Neutrophil (primary cell): Measurements from ENCODE around the gene MAG.
"Not testable (repeated sequence)": the region's sequence is repeated elsewhere in the genome, so short reads cannot be mapped to it uniquely, and the experiment has no call there.

Source experiments
- H3K27ac ChIP-seq: fragments of 200-600 bp; sonication (generic); 2 replicates; pipeline ENCODE4 v1.5.1; 2016; ENCODE audit warnings: mild to moderate bottlenecking, moderate library complexity
- H3K27me3 ChIP-seq: fragments of 200-600 bp; sonication (generic); 2 replicates; pipeline ENCODE4 v1.6.0; 2016; ENCODE audit warnings: mild to moderate bottlenecking
- H3K36me3 ChIP-seq: fragments of 200-600 bp; sonication (generic); 2 replicates; pipeline ENCODE4 v1.5.1; 2017
- H3K4me1 ChIP-seq, 2 experiments: fragments of 200-600 bp in 1 of 2; sonication (generic) in 1 of 2; 1 replicate in 1 of 2; 2 replicates in 1 of 2; pipeline versions ENCODE4 v1.5.1 to v1.6.1; 2013 to 2016; ENCODE audit warnings: low read depth in 1 of 2, low read length in 1 of 2, mild to moderate bottlenecking in 1 of 2, moderate library complexity in 1 of 2; ENCODE audit not compliant: control insufficient read depth in 1 of 2, insufficient read depth in 1 of 2
- H3K4me3 ChIP-seq, 2 experiments: fragments of 200-600 bp in 1 of 2; sonication (generic) in 1 of 2; 1 replicate in 1 of 2; 2 replicates in 1 of 2; pipeline ENCODE4 v1.5.1; 2013 to 2016; ENCODE audit warnings: low read depth in 1 of 2, low read length in 1 of 2, mild to moderate bottlenecking in 1 of 2, moderate library complexity in 1 of 2
- H3K9me3 ChIP-seq: fragments of 200-600 bp; sonication (generic); 2 replicates; pipeline ENCODE4 v1.5.1; 2016
- CTCF ChIP-seq: fragments of 200-600 bp; sonication (generic); IDR thresholded peaks from 2 replicates; pipeline ENCODE4 v1.5.1; 2016; ENCODE audit warnings: antibody characterized with exemption

The MAG gene

GRCh38 chr19:35279374-35279773, 12.6 kb upstream of the MAG start:
- no peaks in the 10 kb centered on the region for H3K9me3 ChIP-seq
- peaks cover 53% of the 10 kb centered on the region for H3K36me3 ChIP-seq
- no peak for TF ChIP-seq CTCF
- H3K4me1 ChIP-seq = no peaks in the 10 kb centered on the region
- no peak overlapping the region for H3K27ac ChIP-seq
- H3K4me3 ChIP-seq = no peak overlapping the region
- H3K27me3 ChIP-seq = peaks cover 29% of the 10 kb centered on the region

- no peak for TF ChIP-seq CTCF
- Histone ChIP-seq H3K9me3 (no peaks in the 10 kb centered on the region), H3K36me3 (peaks cover 45% of the 10 kb centered on the region), H3K4me3 (no peak overlapping the region), H3K4me1 (no peaks in the 10 kb centered on the region), H3K27me3 (peaks cover 34% of the 10 kb centered on the region), H3K27ac (no peak overlapping the region)
Measured at GRCh38 chr19:35279985-35280821, 11.8 kb upstream of the MAG start.

- no peak for TF ChIP-seq CTCF
- Histone ChIP-seq H3K4me1 (no peaks in the 10 kb centered on the region), H3K27ac (no peak overlapping the region), H3K9me3 (no peaks in the 10 kb centered on the region), H3K27me3 (peaks cover 34% of the 10 kb centered on the region), H3K36me3 (peaks cover 40% of the 10 kb centered on the region), H3K4me3 (no peak overlapping the region)
Measured at GRCh38 chr19:35281303-35281702, 10.7 kb upstream of the MAG start.

GRCh38 chr19:35284153-35285094, 7.5 kb upstream of the MAG start:
- Histone ChIP-seq H3K27ac (no peak overlapping the region), H3K4me1 (no peaks in the 10 kb centered on the region), H3K9me3 (no peaks in the 10 kb centered on the region), H3K36me3 (peaks cover 8% of the 10 kb centered on the region), H3K27me3 (peaks cover 34% of the 10 kb centered on the region), H3K4me3 (no peak overlapping the region)
- no peak for TF ChIP-seq CTCF

- Histone ChIP-seq H3K4me3 (no peak overlapping the region), H3K9me3 (no peaks in the 10 kb centered on the region), H3K27me3 (peaks cover 34% of the 10 kb centered on the region), H3K4me1 (no peaks in the 10 kb centered on the region), H3K27ac (no peak overlapping the region), H3K36me3 (peaks cover 2% of the 10 kb centered on the region)
- TF ChIP-seq CTCF = no peak
Measured at GRCh38 chr19:35285095-35285449, 6.9 kb upstream of the MAG start.

- not testable (repeated sequence) for H3K27ac ChIP-seq, H3K4me1 ChIP-seq, H3K4me3 ChIP-seq, H3K36me3 ChIP-seq, H3K9me3 ChIP-seq
- peaks cover 34% of the 10 kb centered on the region for H3K27me3 ChIP-seq
Measured at GRCh38 chr19:35285465-35285864, 6.5 kb upstream of the MAG start.

GRCh38 chr19:35286101-35286500, 5.9 kb upstream of the MAG start:
- not testable (repeated sequence) for H3K4me3 ChIP-seq, H3K9me3 ChIP-seq, H3K27ac ChIP-seq, H3K36me3 ChIP-seq, H3K4me1 ChIP-seq
- peaks cover 33% of the 10 kb centered on the region for H3K27me3 ChIP-seq
